HG02973 (cell line): ENCODE measurements around the gene NOPCHAP1.

Experiments
- ATAC-seq: cut with Tn5 transposase; IDR thresholded peaks from one replicate; pipeline ENCODE4 v1.9.1; 2021; ENCODE audit warnings: moderate library complexity; ENCODE audit not compliant: unreplicated experiment

Gene NOPCHAP1

GRCh38 chr12:105018012-105018411 lies 31.9 kb downstream of the NOPCHAP1 start:
- no peak for ATAC-seq

GRCh38 chr12:105018776-105019175 lies 32.7 kb downstream of the NOPCHAP1 start:
- no peak for ATAC-seq

GRCh38 chr12:105020241-105020962 lies 34.3 kb downstream of the NOPCHAP1 start:
- no peak for ATAC-seq

GRCh38 chr12:105024928-105025327 lies 38.8 kb downstream of the NOPCHAP1 start:
- ATAC-seq, result no peak

- ATAC-seq, result no peak
Measured at GRCh38 chr12:105025890-105026289, 39.8 kb downstream of the NOPCHAP1 start.

GRCh38 chr12:105026411-105026810 lies 40.3 kb downstream of the NOPCHAP1 start:
- no peak for ATAC-seq

- peak; percentile 79 for ATAC-seq
Measured at GRCh38 chr12:105030820-105031807, 45.0 kb downstream of the NOPCHAP1 start.

GRCh38 chr12:105032703-105033357 lies 46.7 kb downstream of the NOPCHAP1 start:
- no peak for ATAC-seq

GRCh38 chr12:105033851-105034250 lies 47.7 kb downstream of the NOPCHAP1 start:
- ATAC-seq, result no peak
